Neuron (in vitro differentiated cells): ENCODE measurements around the gene CEP131.

ENCODE experiments used
- H2AFZ ChIP-seq: one replicate; pipeline ENCODE4 v1.6.1; 2013; ENCODE audit warnings: low read depth, mild to moderate bottlenecking, inconsistent platforms, low read length, moderate library complexity
- H3K27me3 ChIP-seq: one replicate; pipeline ENCODE4 v1.6.1; 2013; ENCODE audit warnings: low read length; ENCODE audit not compliant: insufficient read depth
- H3K36me3 ChIP-seq: one replicate; pipeline ENCODE4 v1.6.1; 2013; ENCODE audit warnings: low read length; ENCODE audit not compliant: insufficient read depth
- H3K4me1 ChIP-seq: one replicate; pipeline ENCODE4 v1.6.1; 2013; ENCODE audit warnings: low read length; ENCODE audit not compliant: insufficient read depth
- H3K4me3 ChIP-seq: 2 replicates; pipeline ENCODE4 v1.5.1; 2013; ENCODE audit warnings: mild to moderate bottlenecking, low read length, moderate library complexity
- H3K9me3 ChIP-seq: one replicate; pipeline ENCODE4 v1.6.1; 2013; ENCODE audit warnings: low read length

CEP131 gene

GRCh38 chr17:81248649-81249048 is 25.9 kb upstream of the CEP131 start:
- no peaks in the 10 kb centered on the region for H3K9me3 ChIP-seq
- no peak overlapping the region for H3K4me3 ChIP-seq
- no peaks in the 10 kb centered on the region for H3K27me3 ChIP-seq

GRCh38 chr17:81247339-81247990 is 24.7 kb upstream of the CEP131 start:
- peaks cover 11% of the 10 kb centered on the region for H3K36me3 ChIP-seq
- H3K4me1 ChIP-seq, result peaks cover 17% of the 10 kb centered on the region
- H2AFZ ChIP-seq, result no peak overlapping the region
- no peaks in the 10 kb centered on the region for H3K9me3 ChIP-seq
- no peaks in the 10 kb centered on the region for H3K27me3 ChIP-seq
- no peak overlapping the region for H3K4me3 ChIP-seq

More at GRCh38 chr17:81248649-81249048, 25.9 kb upstream of the CEP131 start:
- Histone ChIP-seq H2AFZ (no peak overlapping the region), H3K36me3 (peaks cover 8% of the 10 kb centered on the region), H3K4me1 (peaks cover 25% of the 10 kb centered on the region)

DNA sequence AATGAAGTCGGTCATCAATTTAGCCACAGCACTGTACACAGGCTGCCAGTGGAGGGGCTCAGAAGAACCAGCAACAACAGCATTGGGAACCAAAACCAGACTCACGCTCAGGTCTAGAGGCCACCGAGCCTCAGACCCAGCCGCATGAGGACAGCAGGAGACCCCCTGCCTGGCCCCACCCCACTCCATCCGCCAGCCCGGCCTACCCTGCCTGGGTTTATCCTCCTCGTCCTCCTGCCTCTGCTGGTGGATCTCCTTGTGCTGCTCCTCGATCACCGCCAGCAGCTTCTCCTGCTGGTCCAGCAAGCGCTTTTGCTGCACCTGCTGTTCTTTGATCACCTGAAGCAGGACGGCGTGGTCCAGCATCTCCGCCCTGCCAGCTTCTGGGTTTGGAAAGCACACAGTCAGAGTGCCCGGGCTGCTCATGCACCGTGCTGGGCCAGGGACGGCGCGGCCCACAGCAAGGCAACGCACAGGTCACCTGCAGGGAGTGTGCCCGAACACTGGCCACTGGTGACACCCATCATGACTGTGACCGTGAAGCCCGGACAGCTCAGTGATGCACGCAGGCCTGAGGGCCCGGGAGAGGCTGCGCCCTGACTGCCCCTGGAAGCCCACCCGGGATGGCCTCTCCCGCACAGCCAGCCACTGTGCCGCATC is 24.0 kb upstream of the CEP131 start:
- Histone ChIP-seq H3K4me3 (no peak overlapping the region), H3K9me3 (no peaks in the 10 kb centered on the region), H3K36me3 (peaks cover 11% of the 10 kb centered on the region), H3K27me3 (no peaks in the 10 kb centered on the region), H3K4me1 (peaks cover 11% of the 10 kb centered on the region), H2AFZ (no peak overlapping the region)

GRCh38 chr17:81246343-81246670 is 23.5 kb upstream of the CEP131 start:
- peaks cover 13% of the 10 kb centered on the region for H3K36me3 ChIP-seq
- no peaks in the 10 kb centered on the region for H3K9me3 ChIP-seq
- peaks cover 6% of the 10 kb centered on the region for H3K4me1 ChIP-seq
- no peak overlapping the region for H2AFZ ChIP-seq
- no peaks in the 10 kb centered on the region for H3K27me3 ChIP-seq
- no peak overlapping the region for H3K4me3 ChIP-seq

GRCh38 chr17:81245665-81246342 is 23.0 kb upstream of the CEP131 start:
- Histone ChIP-seq H3K9me3 (no peaks in the 10 kb centered on the region), H3K4me1 (peaks cover 3% of the 10 kb centered on the region), H3K36me3 (peaks cover 18% of the 10 kb centered on the region), H3K27me3 (no peaks in the 10 kb centered on the region), H3K4me3 (no peak overlapping the region), H2AFZ (no peak overlapping the region)

GRCh38 chr17:81245024-81245664 is 22.4 kb upstream of the CEP131 start:
- Histone ChIP-seq H2AFZ (no peak overlapping the region), H3K27me3 (no peaks in the 10 kb centered on the region), H3K36me3 (peaks cover 17% of the 10 kb centered on the region), H3K9me3 (no peaks in the 10 kb centered on the region), H3K4me1 (peaks cover 8% of the 10 kb centered on the region), H3K4me3 (no peak overlapping the region)

DNA sequence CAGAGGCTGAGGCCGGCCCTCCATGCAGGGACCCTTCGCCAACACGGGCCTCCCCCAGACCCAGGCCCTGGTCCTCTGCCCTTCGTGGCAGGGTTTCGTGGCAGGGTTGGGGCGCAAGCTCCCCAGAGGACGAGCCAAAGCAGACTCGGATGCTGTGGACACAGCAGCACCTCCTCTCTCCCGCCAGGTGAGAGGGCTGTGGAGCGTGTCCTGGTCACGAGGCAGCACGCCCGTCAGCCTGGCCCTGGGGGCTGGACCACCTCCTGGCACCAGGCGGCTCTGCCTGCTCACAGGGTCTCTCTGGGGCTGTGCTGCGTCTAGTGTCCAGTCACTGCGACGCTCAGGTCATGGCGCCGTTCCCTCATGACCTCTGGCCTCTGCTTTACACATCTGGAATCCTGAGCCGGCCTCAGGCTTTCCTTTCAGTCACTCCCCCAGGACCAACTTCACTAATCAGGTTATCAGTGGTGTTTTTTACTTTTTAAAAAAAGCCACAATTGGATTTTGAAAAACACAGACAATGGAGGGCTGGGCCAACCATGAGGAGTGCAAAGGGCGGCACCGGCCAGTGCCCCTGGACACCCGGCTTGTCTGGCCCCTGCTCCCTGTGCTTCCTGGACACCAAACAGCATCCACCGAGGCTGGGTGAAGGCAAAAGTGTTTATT is 21.7 kb upstream of the CEP131 start:
- no peaks in the 10 kb centered on the region for H3K27me3 ChIP-seq
- no peak overlapping the region for H3K4me3 ChIP-seq
- no peaks in the 10 kb centered on the region for H3K9me3 ChIP-seq
- peaks cover 11% of the 10 kb centered on the region for H3K4me1 ChIP-seq
- H2AFZ ChIP-seq, result no peak overlapping the region
- H3K36me3 ChIP-seq, result peaks cover 13% of the 10 kb centered on the region

- Histone ChIP-seq H2AFZ (no peak overlapping the region), H3K4me1 (peaks cover 12% of the 10 kb centered on the region), H3K36me3 (peaks cover 10% of the 10 kb centered on the region), H3K9me3 (no peaks in the 10 kb centered on the region), H3K27me3 (no peaks in the 10 kb centered on the region), H3K4me3 (no peak overlapping the region)
These were observed 20.5 kb upstream of the CEP131 start for GRCh38 chr17:81243333-81243664.

DNA sequence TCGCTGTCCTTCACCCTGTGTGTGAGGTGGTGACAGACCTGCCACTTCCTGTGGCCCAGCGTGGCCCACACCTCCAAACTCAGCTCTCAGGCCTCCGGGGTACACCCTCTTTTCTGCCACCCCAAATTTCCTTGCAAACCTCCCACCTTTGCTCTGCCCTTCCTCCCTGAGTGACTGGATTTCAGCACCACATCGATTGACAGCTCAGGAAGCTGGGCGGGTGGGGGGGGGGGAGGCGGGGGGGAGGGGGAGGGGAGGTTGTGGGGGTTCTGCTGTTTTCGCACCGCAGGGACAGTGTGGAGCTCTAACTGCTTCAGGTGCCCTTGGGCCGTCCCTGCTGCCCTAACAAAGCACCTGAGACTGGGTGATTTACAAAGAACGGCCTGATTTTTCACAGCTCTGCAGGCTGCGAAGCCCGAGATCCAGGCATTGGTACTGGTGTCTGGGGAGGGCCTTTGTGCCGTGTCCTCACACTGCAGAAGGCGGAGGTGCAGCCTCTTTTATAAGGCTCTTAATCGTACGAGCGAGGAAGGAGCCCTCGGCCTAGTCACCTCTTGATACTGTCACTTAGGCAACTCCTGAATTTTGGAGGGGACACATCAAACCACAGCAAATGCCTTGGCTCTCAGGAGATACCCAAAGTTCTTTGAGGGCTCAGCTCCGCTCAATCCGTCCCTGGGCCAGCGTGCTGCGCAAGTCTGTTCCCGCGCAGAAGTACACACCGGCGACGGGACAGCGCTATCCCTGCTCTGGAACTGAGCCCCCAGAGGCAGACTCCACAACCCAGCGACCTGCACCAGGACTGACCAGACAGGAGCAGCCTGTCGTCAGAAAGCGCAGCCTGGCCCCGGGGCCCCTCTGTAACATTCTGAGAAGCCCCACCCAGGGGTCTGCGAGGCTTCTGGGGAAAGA is 19.9 kb upstream of the CEP131 start:
- H2AFZ ChIP-seq, result no peak overlapping the region
- peaks cover 10% of the 10 kb centered on the region for H3K36me3 ChIP-seq
- no peaks in the 10 kb centered on the region for H3K9me3 ChIP-seq
- H3K4me3 ChIP-seq, result no peak overlapping the region
- H3K27me3 ChIP-seq, result no peaks in the 10 kb centered on the region
- peaks cover 18% of the 10 kb centered on the region for H3K4me1 ChIP-seq

GRCh38 chr17:81241648-81242420 is 19.1 kb upstream of the CEP131 start:
- Histone ChIP-seq H3K27me3 (no peaks in the 10 kb centered on the region), H3K4me3 (no peak overlapping the region), H3K9me3 (no peaks in the 10 kb centered on the region), H2AFZ (no peak overlapping the region), H3K36me3 (peaks cover 10% of the 10 kb centered on the region), H3K4me1 (peaks cover 22% of the 10 kb centered on the region)

- H3K27me3 ChIP-seq, result no peaks in the 10 kb centered on the region
- H3K36me3 ChIP-seq, result peaks cover 10% of the 10 kb centered on the region
- no peak overlapping the region for H3K4me3 ChIP-seq
- no peak overlapping the region for H2AFZ ChIP-seq
- H3K9me3 ChIP-seq, result no peaks in the 10 kb centered on the region
- peaks cover 22% of the 10 kb centered on the region for H3K4me1 ChIP-seq
These were observed 18.4 kb upstream of the CEP131 start for GRCh38 chr17:81241203-81241602.

GRCh38 chr17:81240761-81241160 is 18.0 kb upstream of the CEP131 start:
- no peak overlapping the region for H2AFZ ChIP-seq
- peaks cover 10% of the 10 kb centered on the region for H3K36me3 ChIP-seq
- peaks cover 22% of the 10 kb centered on the region for H3K4me1 ChIP-seq
- H3K27me3 ChIP-seq, result no peaks in the 10 kb centered on the region
- no peaks in the 10 kb centered on the region for H3K9me3 ChIP-seq
- H3K4me3 ChIP-seq, result no peak overlapping the region
